HepG2 (cell line): ENCODE measurements around the gene KRT14. TPM values are rescaled to one million over a fixed set of nuclear protein-coding genes. Genes with fewer than 3 reads are reported as not detected.
A peak's percentile ranks its signal among the peaks of the same experiment; 100 is the strongest.

ENCODE experiments used
- ATAC-seq: fragments of 200-7000 bp; cut with Tn5 transposase; 3 replicates; pipeline ENCODE4 v1.9.1; 2020; ENCODE audit warnings: mild to moderate bottlenecking, moderate library complexity
- BruUV-seq: library from RNA; stranded (reverse); fragments of 400-500 nt; replicated peaks from 2 replicates; lab custom pipeline; 2021; lab: Mats Ljungman, UMichigan
- CTCF ChIA-PET: fragments of 300-600 bp; formaldehyde crosslinking; extraction: SDS; loops from one replicate; lab custom pipeline; 2021; ENCODE audit warnings: low total read pairs, inconsistent platforms, low intra/inter-chr PET ratio; lab: Yijun Ruan, JAX
- POLR2A ChIA-PET: fragments of 350-600 bp; sonication (Branson Sonifier 250); formaldehyde crosslinking; loops from one replicate; lab custom pipeline; 2020; ENCODE audit warnings: antibody characterized with exemption, inconsistent platforms; lab: Yijun Ruan, JAX
- DNase-seq: peaks from one replicate; pipeline ENCODE4 v3.0.0-alpha.2; 2015; ENCODE audit warnings: low spot score
- FAIRE-seq: peaks from 3 replicates; lab custom pipeline; 2011; peaks lifted over from hg19 to GRCh38; lab: Jason Lieb, UNC
- H2AFZ ChIP-seq: one replicate; pipeline ENCODE4 v1.6.1; 2011; ENCODE audit warnings: low read length, inconsistent platforms
- H3K27ac ChIP-seq: fragments of 300-600 bp; 3 replicates; pipeline ENCODE4 v1.8.0; 2011; ENCODE audit warnings: mixed run types, mild to moderate bottlenecking, mixed read lengths, low read length, inconsistent platforms; ENCODE audit not compliant: insufficient read depth; ENCODE audit errors: extremely low read length
- H3K27me3 ChIP-seq, 2 experiments: fragments of 200-600 bp in 1 of 2; 2 replicates in 1 of 2; 3 replicates in 1 of 2; pipeline versions ENCODE4 v1.6.0 to v1.8.0; 2011; ENCODE audit warnings: low read length in 2 of 2, mild to moderate bottlenecking in 2 of 2, moderate library complexity in 2 of 2, inconsistent platforms in 1 of 2; ENCODE audit not compliant: insufficient read depth in 2 of 2, control insufficient read depth in 1 of 2
- H3K36me3 ChIP-seq, 2 experiments: fragments of 200-600 bp in 1 of 2; replicated peaks in 1 of 2; 2 replicates in 1 of 2; 3 replicates in 1 of 2; pipeline versions ENCODE4 v1.5.1 to v1.8.0; 2011; ENCODE audit warnings: low read length in 2 of 2, inconsistent platforms in 1 of 2; ENCODE audit not compliant: insufficient read depth in 2 of 2, control insufficient read depth in 1 of 2
- H3K4me1 ChIP-seq: 2 replicates; pipeline ENCODE4 v1.5.1; 2012; ENCODE audit warnings: low read length, inconsistent platforms; ENCODE audit not compliant: insufficient read depth
- H3K4me2 ChIP-seq: 2 replicates; pipeline ENCODE4 v1.6.0; 2011; ENCODE audit warnings: low read depth, low read length, inconsistent platforms
- H3K4me3 ChIP-seq, 3 experiments: fragments of 200-600 bp in 1 of 3; sonication (generic), shearing (Covaris generic) in 1 of 3; replicated peaks in 1 of 3; 2 replicates each; pipeline ENCODE4 v1.5.1; 2011 to 2016; ENCODE audit warnings: low read length in 3 of 3, inconsistent platforms in 2 of 3, low read depth in 2 of 3, mild to moderate bottlenecking in 2 of 3, control low read depth in 1 of 3, mixed read lengths in 1 of 3; ENCODE audit not compliant: insufficient read depth in 1 of 3
- H3K79me2 ChIP-seq: one replicate; pipeline ENCODE4 v1.6.1; 2011; ENCODE audit warnings: low read length, inconsistent platforms; ENCODE audit not compliant: insufficient read depth
- H3K9ac ChIP-seq: 2 replicates; pipeline ENCODE4 v1.6.0; 2011; ENCODE audit warnings: mild to moderate bottlenecking, low read depth, low read length, inconsistent platforms; ENCODE audit not compliant: insufficient read depth
- H3K9me3 ChIP-seq: 2 replicates; pipeline ENCODE4 v1.5.1; 2012; ENCODE audit warnings: mild to moderate bottlenecking, low read length
- H4K20me1 ChIP-seq: 2 replicates; pipeline ENCODE4 v1.6.0; 2011; ENCODE audit warnings: inconsistent platforms, mild to moderate bottlenecking, low read length, moderate library complexity; ENCODE audit not compliant: insufficient read depth
- HHEX ChIP-seq: IDR thresholded peaks from 2 replicates; pipeline ENCODE4 v1.6.1; 2016; ENCODE audit warnings: control low read depth
- ISL2 ChIP-seq: sonication (generic); formaldehyde crosslinking; IDR thresholded peaks from 2 replicates; pipeline ENCODE4 v1.5.0; 2020; ENCODE audit warnings: missing genetic modification reagents
- ZMAT3 ChIP-seq: sonication (generic); formaldehyde crosslinking; conservative IDR thresholded peaks from 2 replicates; pipeline ENCODE4 v1.7.0; 2021; ENCODE audit warnings: missing genetic modification reagents
- ZNF468 ChIP-seq: sonication (generic); formaldehyde crosslinking; IDR thresholded peaks from 2 replicates; pipeline ENCODE4 v1.8.0; 2022; ENCODE audit warnings: mild to moderate bottlenecking, moderate library complexity, missing genetic modification reagents
- ZNF629 ChIP-seq: sonication (generic); formaldehyde crosslinking; conservative IDR thresholded peaks from 2 replicates; pipeline ENCODE4 v1.5.0; 2020; ENCODE audit warnings: missing genetic modification reagents
- WGBS: methylation state at CpG from one replicate; pipeline ENCODE4 v1.1.6; 2017; ENCODE audit warnings: low lambda C conversion rate; 5-methylcytosine and 5-hydroxymethylcytosine counted together
- in situ Hi-C: cut with HindIII; loops from 2 replicates; pipeline ENCODE4 v1.10.0; 2017; ENCODE audit warnings: low pct_unique_long_range_greater_than_20kb; ENCODE audit not compliant: extremely low pct_ligation_motif_present
- intact Hi-C: fragments of 100-400 bp; cut with micrococcal nuclease; formaldehyde crosslinking; loops from one replicate; pipeline ENCODE4 v1.10.0; 2022; ENCODE audit not compliant: unreplicated experiment
- polyA plus RNA-seq, 8 experiments: library from polyadenylated mRNA; depleted of rRNA in 3 of 8; stranded (reverse) in 7 of 8; unstranded in 1 of 8; fragments of >200 nt; fragmentation: Illumina TruSeq in 4 of 8; extraction: Trizol in 4 of 8; gene quantifications; 2 replicates each; pipeline versions ENCODE4 v1.2.1 to v1.2.3, GENCODE V29; 2011 to 2016; ENCODE audit warnings: low read depth in 4 of 8, missing spikeins in 1 of 8, mixed read lengths in 1 of 8; ENCODE audit not compliant: insufficient read depth in 1 of 8
- total RNA-seq, 5 experiments: library from RNA; depleted of rRNA; stranded (reverse); fragments of >200 nt; fragmentation: Illumina TruSeq; extraction: Trizol; gene quantifications; 2 replicates each; pipeline ENCODE4 v1.2.3, GENCODE V29; 2016; ENCODE audit warnings: low read depth in 1 of 5
- TF ChIP-seq, protein P1 (sequence below): IDR thresholded peaks from 2 replicates; pipeline ENCODE4 v1.6.1; 2016; ENCODE audit warnings: missing compliant biosample characterization, missing genetic modification reagents, borderline replicate concordance
- TF ChIP-seq, protein P2 (sequence below): sonication (generic); formaldehyde crosslinking; IDR thresholded peaks from 2 replicates; pipeline ENCODE4 v1.9.0; 2021; ENCODE audit warnings: missing genetic modification reagents, mild to moderate bottlenecking, borderline replicate concordance

The KRT14 gene
- total and polyA plus RNA-seq, 2 of the 13 experiments (the other 11 are each of a cell fraction or from before 2014, with no cell fraction given): 0.09 TPM; not detected in 1

DNA sequence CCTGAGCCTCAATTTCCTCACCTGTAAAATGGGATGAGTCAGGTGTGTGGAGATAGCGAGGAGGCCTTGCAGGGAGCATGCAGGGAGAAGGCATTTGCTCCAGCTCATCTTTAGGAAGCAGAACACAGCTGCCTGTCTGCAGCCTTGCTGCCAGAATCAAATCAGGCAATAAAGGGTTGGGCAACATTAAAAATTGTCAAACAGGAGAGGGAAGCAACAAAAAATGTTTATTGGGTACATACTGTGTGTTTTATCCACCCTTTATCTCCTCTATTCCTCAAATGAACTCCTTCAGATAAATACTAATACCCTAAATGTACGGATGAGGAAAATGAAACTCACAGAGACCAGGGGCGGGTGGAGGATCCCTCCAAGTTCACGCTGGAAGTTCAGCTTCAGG is 13.6 kb upstream of the KRT14 start:
- Histone ChIP-seq H3K9ac (no peak overlapping the region), H3K4me2 (no peak overlapping the region), H3K27me3 (peaks cover 0 to 5% of the 10 kb centered on the region in 2 experiments; a peak in 1 of 5 replicates), H3K79me2 (no peaks in the 10 kb centered on the region), H3K36me3 (no peaks in the 10 kb centered on the region), H3K4me1 (no peaks in the 10 kb centered on the region), H2AFZ (no peak overlapping the region), H3K9me3 (no peaks in the 10 kb centered on the region), H4K20me1 (no peaks in the 10 kb centered on the region), H3K27ac (no peak overlapping the region), H3K4me3 (no peak overlapping the region)
- BruUV-seq: no TSS peak
- 32% methylated on average over 4 of the region's 4 CpGs for WGBS
- DNase-seq (no peak), FAIRE-seq (no peak), ATAC-seq (no peak)
- in situ Hi-C loops: no loop called here
- POLR2A ChIA-PET: no interaction called here
- intact Hi-C loops: no loop called here
- no peak for TF ChIP-seq HHEX
- TF ChIP-seq ZNF629 (CRISPR knock-in tag): peak; percentile 69; the same call in 1 of the 2 replicates
- TF ChIP-seq ZNF468 (CRISPR knock-in tag): no peak
- TF ChIP-seq ISL2 (CRISPR knock-in tag): no peak
- TF ChIP-seq, protein P1, sequence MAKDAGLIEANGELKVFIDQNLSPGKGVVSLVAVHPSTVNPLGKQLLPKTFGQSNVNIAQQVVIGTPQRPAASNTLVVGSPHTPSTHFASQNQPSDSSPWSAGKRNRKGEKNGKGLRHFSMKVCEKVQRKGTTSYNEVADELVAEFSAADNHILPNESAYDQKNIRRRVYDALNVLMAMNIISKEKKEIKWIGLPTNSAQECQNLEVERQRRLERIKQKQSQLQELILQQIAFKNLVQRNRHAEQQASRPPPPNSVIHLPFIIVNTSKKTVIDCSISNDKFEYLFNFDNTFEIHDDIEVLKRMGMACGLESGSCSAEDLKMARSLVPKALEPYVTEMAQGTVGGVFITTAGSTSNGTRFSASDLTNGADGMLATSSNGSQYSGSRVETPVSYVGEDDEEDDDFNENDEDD (CRISPR knock-in tag): no peak
- TF ChIP-seq, protein P2, sequence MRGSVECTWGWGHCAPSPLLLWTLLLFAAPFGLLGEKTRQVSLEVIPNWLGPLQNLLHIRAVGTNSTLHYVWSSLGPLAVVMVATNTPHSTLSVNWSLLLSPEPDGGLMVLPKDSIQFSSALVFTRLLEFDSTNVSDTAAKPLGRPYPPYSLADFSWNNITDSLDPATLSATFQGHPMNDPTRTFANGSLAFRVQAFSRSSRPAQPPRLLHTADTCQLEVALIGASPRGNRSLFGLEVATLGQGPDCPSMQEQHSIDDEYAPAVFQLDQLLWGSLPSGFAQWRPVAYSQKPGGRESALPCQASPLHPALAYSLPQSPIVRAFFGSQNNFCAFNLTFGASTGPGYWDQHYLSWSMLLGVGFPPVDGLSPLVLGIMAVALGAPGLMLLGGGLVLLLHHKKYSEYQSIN (CRISPR knock-in tag): no peak
- no peak for TF ChIP-seq ZMAT3 (CRISPR knock-in tag)
- CTCF ChIA-PET: no interaction called here
